K562 (cell line): Measurements from ENCODE around the gene FBXO46. TPM values are rescaled to one million over a fixed set of nuclear protein-coding genes. Genes with fewer than 3 reads are reported as not detected.
A peak's percentile ranks its signal among the peaks of the same experiment; 100 is the strongest.

Experiments used
- ATF4 ChIP-seq: fragments of 450-650 bp; formaldehyde crosslinking; IDR thresholded peaks from 2 replicates; pipeline ENCODE4 v1.4.0; 2022; ENCODE audit warnings: mild to moderate bottlenecking, moderate library complexity
- BCLAF1 ChIP-seq, 2 experiments: fragments of 450-650 bp in 1 of 2; IDR thresholded peaks; 2 replicates each; pipeline ENCODE4 v1.6.1; 2011 to 2017; ENCODE audit warnings: low read depth in 2 of 2, antibody characterized with exemption in 1 of 2, borderline replicate concordance in 1 of 2, low read length in 1 of 2, mild to moderate bottlenecking in 1 of 2, mixed read lengths in 1 of 2; ENCODE audit not compliant: control insufficient read depth in 1 of 2
- BCOR ChIP-seq: fragments of 450-650 bp; IDR thresholded peaks from 2 replicates; pipeline ENCODE4 v1.6.1; 2016
- CHD4 ChIP-seq: fragments of 200-600 bp; sonication (generic); IDR thresholded peaks from 3 replicates; pipeline ENCODE4 v1.6.1; 2012; ENCODE audit warnings: low read depth, mild to moderate bottlenecking, mixed read lengths, low read length, inconsistent platforms; ENCODE audit not compliant: insufficient read depth, insufficient replicate concordance, poor library complexity, severe bottlenecking
- ELF4 ChIP-seq: fragments of 450-650 bp; formaldehyde crosslinking; IDR thresholded peaks from 2 replicates; pipeline ENCODE4 v1.4.0; 2022; ENCODE audit warnings: missing genetic modification characterization
- GABPA ChIP-seq: fragments of 200-800 bp; sonication (Bioruptor generic); conservative IDR thresholded peaks from 2 replicates; pipeline ENCODE4 v1.6.1; 2016; ENCODE audit warnings: low read depth, missing genetic modification characterization, missing compliant biosample characterization
- HDGF ChIP-seq: fragments of 450-650 bp; IDR thresholded peaks from 2 replicates; pipeline ENCODE4 v1.6.1; 2016
- ID3 ChIP-seq, 2 experiments: fragments of 250-450 bp in 1 of 2; fragments of 450-650 bp in 1 of 2; sonication (Bioruptor Pico) in 1 of 2; IDR thresholded peaks; 2 replicates each; pipeline versions ENCODE4 v1.6.1 to v1.8.0; 2016 to 2021; ENCODE audit warnings: mild to moderate bottlenecking in 2 of 2, moderate library complexity in 2 of 2, missing compliant biosample characterization in 1 of 2, missing genetic modification characterization in 1 of 2
- KDM4B ChIP-seq, 2 experiments: fragments of 450-650 bp in 1 of 2; sonication (generic) in 1 of 2; IDR thresholded peaks; 2 replicates each; pipeline ENCODE4 v1.6.1; 2016 to 2017; ENCODE audit warnings: borderline replicate concordance in 2 of 2, antibody characterized with exemption in 1 of 2, low read depth in 1 of 2, mild to moderate bottlenecking in 1 of 2
- MCM7 ChIP-seq, 2 experiments: fragments of 450-650 bp; IDR thresholded peaks; 2 replicates each; pipeline ENCODE4 v1.6.1; 2016 to 2018
- MEF2A ChIP-seq: IDR thresholded peaks from 2 replicates; pipeline ENCODE4 v1.6.1; 2011; ENCODE audit warnings: low read depth, mild to moderate bottlenecking, low read length, moderate library complexity; ENCODE audit not compliant: control insufficient read depth
- NCOA6 ChIP-seq: fragments of 450-650 bp; IDR thresholded peaks from 2 replicates; pipeline ENCODE4 v1.6.1; 2017; ENCODE audit warnings: mild to moderate bottlenecking
- NELFE ChIP-seq: IDR thresholded peaks from 2 replicates; pipeline ENCODE4 v1.6.1; 2011; ENCODE audit warnings: mild to moderate bottlenecking; ENCODE audit not compliant: insufficient read depth, insufficient read length
- PHF21A ChIP-seq: fragments of 450-650 bp; IDR thresholded peaks from 2 replicates; pipeline ENCODE4 v1.6.1; 2017; ENCODE audit warnings: low read depth, borderline replicate concordance
- PREB ChIP-seq: sonication (generic); formaldehyde crosslinking; IDR thresholded peaks from 2 replicates; pipeline ENCODE4 v1.8.1; 2023; ENCODE audit warnings: mild to moderate bottlenecking, missing genetic modification reagents
- THRB ChIP-seq: fragments of 450-650 bp; formaldehyde crosslinking; conservative IDR thresholded peaks from 2 replicates; pipeline ENCODE4 v1.4.0; 2022; ENCODE audit warnings: mild to moderate bottlenecking, missing genetic modification characterization
- ZNF140 ChIP-seq: fragments of 250-450 bp; sonication (Bioruptor Pico); IDR thresholded peaks from 2 replicates; pipeline ENCODE4 v1.8.0; 2021; ENCODE audit warnings: moderate library complexity, mild to moderate bottlenecking, inconsistent platforms
- ZNF24 ChIP-seq: fragments of 450-650 bp; IDR thresholded peaks from 2 replicates; pipeline ENCODE4 v1.6.1; 2016
- polyA plus RNA-seq, 8 experiments: library from polyadenylated mRNA; depleted of rRNA in 4 of 8; stranded (reverse) in 5 of 8; unstranded in 3 of 8; fragments of >200 nt; fragmentation: Nextera tagmentation in 2 of 8; fragmentation: Illumina TruSeq in 1 of 8; extraction: Ambion mirVana in 2 of 8; extraction: Trizol in 1 of 8; gene quantifications; 2 replicates each; pipeline versions ENCODE4 v1.2.1 to v1.2.3, GENCODE V29; 2011 to 2014; ENCODE audit warnings: inconsistent platforms in 1 of 8, missing spikeins in 1 of 8
- total RNA-seq, 7 experiments: library from RNA; depleted of rRNA in 6 of 7; stranded (reverse); fragments of >200 nt in 6 of 7; fragmentation: Illumina TruSeq in 2 of 7; extraction: Trizol in 2 of 7; gene quantifications; 2 replicates each; pipeline versions ENCODE4 v1.2.1 to v1.2.3, GENCODE V29; 2011 to 2021; ENCODE audit warnings: low replicate concordance in 1 of 7

Gene FBXO46
- total and polyA plus RNA-seq, 9 of the 15 experiments (the other 6 are each of a cell fraction or from before 2014, with no cell fraction given): 1.5 to 36.1 (median 7.3) TPM

GRCh38 chr19:45779231-45780145 is 48.8 kb upstream of the FBXO46 start (continued):
- TF ChIP-seq BCLAF1 (IDR thresholded peaks at IDR 0.05; ENCODE audit: borderline replicate concordance in 1 of 2, control insufficient read depth in 1 of 2, low read depth in 2 of 2, low read length in 1 of 2): no peak
- no peak; the same call in 1 of the 2 replicates for TF ChIP-seq HDGF
- no peak for TF ChIP-seq MEF2A
- no peak for TF ChIP-seq MCM7 (IDR thresholded peaks at IDR 0.05)
- TF ChIP-seq THRB: 0 out of 2 replicates have a peak, but pooled peaks have one; percentile 64
- TF ChIP-seq KDM4B (IDR thresholded peaks at IDR 0.05; ENCODE audit: borderline replicate concordance in 2 of 2, low read depth in 1 of 2): no peak
- TF ChIP-seq ID3 (CRISPR knock-in tag; IDR thresholded peaks at IDR 0.05): no peak
- TF ChIP-seq ID3 (tag; IDR thresholded peaks at IDR 0.05): no peak
- TF ChIP-seq PREB: no peak
- no peak for TF ChIP-seq ZNF140 (CRISPR knock-in tag)
- no peak for TF ChIP-seq BCOR
- no peak for TF ChIP-seq PHF21A
- no peak for TF ChIP-seq ZNF24
- TF ChIP-seq GABPA: no peak
- no peak for TF ChIP-seq NCOA6
- TF ChIP-seq CHD4: no peak
- 0 out of 2 replicates have a peak, but pooled peaks have one; percentile 22 for TF ChIP-seq ATF4
- peak; percentile 58; the same call in 1 of the 2 replicates for TF ChIP-seq ELF4 (CRISPR knock-in tag)
- TF ChIP-seq NELFE: no peak
